Measurements from ENCODE around the gene PARD6A.

GRCh38 chr16:67637625-67638024 is 23.1 kb upstream of the PARD6A start:
- TF ChIP-seq CTCF (IDR thresholded peaks at IDR 0.05; ENCODE audit: low read length): no peak
- no peak for TF ChIP-seq EZH2 (optimal IDR thresholded peaks at IDR 0.05; ENCODE audit: low read depth, low read length)

All from MM.1S (cell line).